ENCODE data around the gene ADAMTS19.

- TF ChIP-seq EZH2 (IDR thresholded peaks at IDR 0.05; ENCODE audit: borderline replicate concordance, low read length), result no peak
- TF ChIP-seq, protein P1, sequence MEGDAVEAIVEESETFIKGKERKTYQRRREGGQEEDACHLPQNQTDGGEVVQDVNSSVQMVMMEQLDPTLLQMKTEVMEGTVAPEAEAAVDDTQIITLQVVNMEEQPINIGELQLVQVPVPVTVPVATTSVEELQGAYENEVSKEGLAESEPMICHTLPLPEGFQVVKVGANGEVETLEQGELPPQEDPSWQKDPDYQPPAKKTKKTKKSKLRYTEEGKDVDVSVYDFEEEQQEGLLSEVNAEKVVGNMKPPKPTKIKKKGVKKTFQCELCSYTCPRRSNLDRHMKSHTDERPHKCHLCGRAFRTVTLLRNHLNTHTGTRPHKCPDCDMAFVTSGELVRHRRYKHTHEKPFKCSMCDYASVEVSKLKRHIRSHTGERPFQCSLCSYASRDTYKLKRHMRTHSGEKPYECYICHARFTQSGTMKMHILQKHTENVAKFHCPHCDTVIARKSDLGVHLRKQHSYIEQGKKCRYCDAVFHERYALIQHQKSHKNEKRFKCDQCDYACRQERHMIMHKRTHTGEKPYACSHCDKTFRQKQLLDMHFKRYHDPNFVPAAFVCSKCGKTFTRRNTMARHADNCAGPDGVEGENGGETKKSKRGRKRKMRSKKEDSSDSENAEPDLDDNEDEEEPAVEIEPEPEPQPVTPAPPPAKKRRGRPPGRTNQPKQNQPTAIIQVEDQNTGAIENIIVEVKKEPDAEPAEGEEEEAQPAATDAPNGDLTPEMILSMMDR (conservative IDR thresholded peaks at IDR 0.05 in 1 of 2, IDR thresholded peaks at IDR 0.05 in 1 of 2; ENCODE audit: extremely low read depth in 1 of 2, insufficient read depth in 1 of 2, low read depth in 1 of 2, low read length in 2 of 2), result no peak
Observed at GRCh38 chr5:129760636-129761325, 300.7 kb downstream of the ADAMTS19 start.

All from mammary epithelial cell (primary cell).